ENCODE measurements around the gene PCDHGB4. TPM values are rescaled to one million over a fixed set of nuclear protein-coding genes. Genes with fewer than 3 reads are reported as not detected.
"Not testable (repeated sequence)": the region's sequence is repeated elsewhere in the genome, so short reads cannot be mapped to it uniquely, and the experiment has no call there.

Gene PCDHGB4
- total RNA-seq, 2 donors from 2014 or later: 3.6 to 4.9 TPM

GRCh38 chr5:141393267-141393666, 5.8 kb downstream of the PCDHGB4 start:
- intact Hi-C loops (cut with DNase I): no loop called here
- Histone ChIP-seq H3K9me3 (peaks cover 0 to 66% (median 21%) of the 10 kb centered on the region in 3 donors), H3K36me3 (replicated peaks in 1 of 2; ENCODE audit: insufficient read depth in 1 of 2, low read depth in 2 of 2) (no peaks in the 10 kb centered on the region), H3K4me1 (no peaks in the 10 kb centered on the region), H3K27ac (no peak overlapping the region), H3K4me3 (no peak overlapping the region), H3K27me3 (no peaks in the 10 kb centered on the region)
- ATAC-seq: no peak
- no peak for DNase-seq
- TF ChIP-seq POLR2A (IDR thresholded peaks at IDR 0.05): no peak
- TF ChIP-seq, protein P1, sequence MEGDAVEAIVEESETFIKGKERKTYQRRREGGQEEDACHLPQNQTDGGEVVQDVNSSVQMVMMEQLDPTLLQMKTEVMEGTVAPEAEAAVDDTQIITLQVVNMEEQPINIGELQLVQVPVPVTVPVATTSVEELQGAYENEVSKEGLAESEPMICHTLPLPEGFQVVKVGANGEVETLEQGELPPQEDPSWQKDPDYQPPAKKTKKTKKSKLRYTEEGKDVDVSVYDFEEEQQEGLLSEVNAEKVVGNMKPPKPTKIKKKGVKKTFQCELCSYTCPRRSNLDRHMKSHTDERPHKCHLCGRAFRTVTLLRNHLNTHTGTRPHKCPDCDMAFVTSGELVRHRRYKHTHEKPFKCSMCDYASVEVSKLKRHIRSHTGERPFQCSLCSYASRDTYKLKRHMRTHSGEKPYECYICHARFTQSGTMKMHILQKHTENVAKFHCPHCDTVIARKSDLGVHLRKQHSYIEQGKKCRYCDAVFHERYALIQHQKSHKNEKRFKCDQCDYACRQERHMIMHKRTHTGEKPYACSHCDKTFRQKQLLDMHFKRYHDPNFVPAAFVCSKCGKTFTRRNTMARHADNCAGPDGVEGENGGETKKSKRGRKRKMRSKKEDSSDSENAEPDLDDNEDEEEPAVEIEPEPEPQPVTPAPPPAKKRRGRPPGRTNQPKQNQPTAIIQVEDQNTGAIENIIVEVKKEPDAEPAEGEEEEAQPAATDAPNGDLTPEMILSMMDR (IDR thresholded peaks at IDR 0.05): no peak
- 22 to 42% methylated on average over 21 of the region's 21 CpGs for WGBS, 2 donors

DNA sequence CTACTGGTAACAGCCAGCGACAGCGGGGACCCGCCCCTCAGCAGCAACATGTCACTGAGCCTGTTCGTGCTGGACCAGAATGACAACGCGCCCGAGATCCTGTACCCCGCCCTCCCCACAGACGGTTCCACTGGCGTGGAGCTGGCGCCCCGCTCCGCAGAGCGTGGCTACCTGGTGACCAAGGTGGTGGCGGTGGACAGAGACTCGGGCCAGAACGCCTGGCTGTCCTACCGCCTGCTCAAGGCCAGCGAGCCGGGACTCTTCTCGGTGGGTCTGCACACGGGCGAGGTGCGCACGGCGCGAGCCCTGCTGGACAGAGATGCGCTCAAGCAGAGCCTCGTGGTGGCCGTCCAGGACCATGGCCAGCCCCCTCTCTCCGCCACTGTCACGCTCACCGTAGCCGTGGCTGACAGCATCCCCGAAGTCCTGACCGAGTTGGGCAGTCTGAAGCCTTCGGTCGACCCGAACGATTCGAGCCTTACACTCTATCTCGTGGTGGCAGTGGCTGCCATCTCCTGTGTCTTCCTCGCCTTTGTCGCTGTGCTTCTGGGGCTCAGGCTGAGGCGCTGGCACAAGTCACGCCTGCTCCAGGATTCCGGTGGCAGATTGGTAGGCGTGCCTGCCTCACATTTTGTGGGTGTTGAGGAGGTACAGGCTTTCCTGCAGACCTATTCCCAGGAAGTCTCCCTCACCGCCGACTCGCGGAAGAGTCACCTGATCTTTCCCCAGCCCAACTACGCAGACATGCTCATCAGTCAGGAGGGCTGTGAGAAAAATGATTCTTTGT, 7.1 kb downstream of the PCDHGB4 start:
- not testable (repeated sequence) for ATAC-seq

GRCh38 chr5:141397756-141398551, 10.5 kb downstream of the PCDHGB4 start, which contains the start of gene PCDHGB5:
PCDHGB5 (plus strand) TSS chr5:141397947; CDS start chr5:141398128, 181 bp downstream.
- Histone ChIP-seq H3K9me3 (peaks cover 0 to 63% (median 14%) of the 10 kb centered on the region in 3 donors), H3K27ac (peak within 1 kb of the TSS in 1 of 4 donors; percentile 21)
- peak; percentile 40 to 63 (median 54) for DNase-seq
- H3K36me3 ChIP-seq (replicated peaks in 1 of 2; ENCODE audit: insufficient read depth in 1 of 2, low read depth in 2 of 2); H3K4me3 ChIP-seq; intact Hi-C loops (cut with DNase I); H3K4me1 ChIP-seq; H3K27me3 ChIP-seq: not testable (repeated sequence)
- ATAC-seq: peak; percentile 85
- TF ChIP-seq POLR2A (IDR thresholded peaks at IDR 0.05): peak in 1 of 3 donors; percentile 9
- TF ChIP-seq, protein P1 (IDR thresholded peaks at IDR 0.05): peak; percentile 18 to 60 (median 52)
- 3 to 4% methylated on average over 19 to 26 of the region's 43 CpGs for WGBS, 2 donors

More for the DNA sequence above, 7.1 kb downstream of the PCDHGB4 start:
- H3K27ac ChIP-seq; DNase-seq; H3K27me3 ChIP-seq; H3K36me3 ChIP-seq (replicated peaks in 1 of 2; ENCODE audit: insufficient read depth in 1 of 2, low read depth in 2 of 2); H3K4me3 ChIP-seq; intact Hi-C loops (cut with DNase I); H3K4me1 ChIP-seq: not testable (repeated sequence)
- WGBS, 2 donors: 29 to 35% methylated on average over 7 to 40 of the region's 53 CpGs
- peaks cover 0 to 63% (median 17%) of the 10 kb centered on the region in 3 donors for H3K9me3 ChIP-seq

DNA sequence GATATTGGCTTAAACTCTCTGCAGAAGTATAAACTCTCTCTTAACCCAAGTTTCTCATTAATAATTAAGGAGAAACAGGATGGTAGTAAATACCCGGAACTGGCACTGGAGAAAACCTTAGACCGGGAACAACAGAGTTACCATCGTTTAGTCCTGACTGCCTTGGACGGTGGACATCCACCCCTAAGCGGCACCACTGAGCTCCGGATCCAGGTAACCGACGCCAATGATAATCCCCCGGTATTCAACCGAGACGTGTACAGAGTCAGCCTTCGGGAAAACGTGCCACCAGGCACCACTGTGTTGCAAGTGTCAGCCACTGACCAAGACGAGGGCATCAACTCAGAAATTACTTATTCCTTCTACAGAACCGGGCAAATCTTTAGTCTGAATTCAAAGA, 11.1 kb downstream of the PCDHGB4 start:
- no peaks in the 10 kb centered on the region for H3K36me3 ChIP-seq (replicated peaks in 1 of 2; ENCODE audit: insufficient read depth in 1 of 2, low read depth in 2 of 2)
- no peaks in the 10 kb centered on the region for H3K4me1 ChIP-seq
- H3K27me3 ChIP-seq: no peaks in the 10 kb centered on the region
- TF ChIP-seq POLR2A (IDR thresholded peaks at IDR 0.05): no peak
- TF ChIP-seq, protein P1 (IDR thresholded peaks at IDR 0.05): no peak
- intact Hi-C loops (cut with DNase I): no loop called here
- H3K9me3 ChIP-seq: peaks cover 0 to 63% (median 8%) of the 10 kb centered on the region in 3 donors
- DNase-seq: no peak
- ATAC-seq: no peak
- WGBS, 2 donors: 19 to 30% methylated on average over 15 of the region's 15 CpGs
- no peak overlapping the region for H3K27ac ChIP-seq
- H3K4me3 ChIP-seq: no peak overlapping the region

Data from body of pancreas (tissue), 4 donors.